Panc1 (cell line): ENCODE measurements around the gene PSTK. TPM values are rescaled to one million over a fixed set of nuclear protein-coding genes. Genes with fewer than 3 reads are reported as not detected.

Experiments
- ATAC-seq: fragments of 200-7000 bp; cut with Tn5 transposase; 2 replicates; pipeline ENCODE4 v1.9.1; 2020; ENCODE audit warnings: mild to moderate bottlenecking, moderate library complexity
- BruUV-seq: library from RNA; stranded (reverse); fragments of 400-500 nt; replicated peaks from 2 replicates; lab custom pipeline; 2021; lab: Mats Ljungman, UMichigan
- CTCF ChIA-PET: fragments of 300-600 bp; sonication (Branson Sonifier 250); formaldehyde crosslinking; loops from one replicate; lab custom pipeline; 2022; ENCODE audit warnings: antibody characterized with exemption; lab: Charles Lee
- POLR2A ChIA-PET: fragments of 300-600 bp; sonication (Branson Sonifier 250); formaldehyde crosslinking; loops from one replicate; lab custom pipeline; 2022; ENCODE audit warnings: antibody characterized with exemption; lab: Charles Lee
- DNase-seq: peaks from one replicate; pipeline ENCODE4 v3.0.0-alpha.2; 2010; ENCODE audit warnings: low read depth, low spot score
- H3K27ac ChIP-seq: 2 replicates; pipeline ENCODE4 v1.5.1; 2011; ENCODE audit warnings: mild to moderate bottlenecking, low read length, inconsistent platforms
- H3K27me3 ChIP-seq: fragments of 200-500 bp; sonication (Bioruptor generic); 2 replicates; pipeline ENCODE4 v1.6.0; 2014; ENCODE audit warnings: low read length, inconsistent platforms; ENCODE audit not compliant: control insufficient read depth, insufficient read depth
- H3K36me3 ChIP-seq: fragments of 200-500 bp; sonication (Bioruptor generic); 2 replicates; pipeline ENCODE4 v1.5.1; 2014; ENCODE audit warnings: inconsistent platforms, mild to moderate bottlenecking, low read length, moderate library complexity; ENCODE audit not compliant: control insufficient read depth, insufficient read depth
- H3K4me1 ChIP-seq: 2 replicates; pipeline ENCODE4 v1.5.1; 2011; ENCODE audit warnings: inconsistent platforms, mild to moderate bottlenecking, low read length, moderate library complexity; ENCODE audit not compliant: control insufficient read depth, insufficient read depth
- H3K4me3 ChIP-seq, 2 experiments: 2 replicates each; pipeline ENCODE4 v1.5.1; 2011 to 2012; ENCODE audit warnings: low read depth in 2 of 2, low read length in 2 of 2, mild to moderate bottlenecking in 2 of 2, inconsistent platforms in 1 of 2, moderate library complexity in 1 of 2
- H3K9me3 ChIP-seq: fragments of 200-500 bp; sonication (Bioruptor generic); 2 replicates; pipeline ENCODE4 v1.5.1; 2014; ENCODE audit warnings: low read depth, mild to moderate bottlenecking, inconsistent platforms, low read length, moderate library complexity; ENCODE audit not compliant: control insufficient read depth, insufficient read depth
- POLR2AphosphoS5 ChIP-seq: IDR thresholded peaks from 2 replicates; pipeline ENCODE4 v1.6.1; 2012; ENCODE audit warnings: mild to moderate bottlenecking, low read depth, low read length, moderate library complexity
- SIN3A ChIP-seq: IDR thresholded peaks from 2 replicates; pipeline ENCODE4 v1.6.1; 2012; ENCODE audit warnings: low read depth, mild to moderate bottlenecking, low read length, moderate library complexity, borderline replicate concordance; ENCODE audit not compliant: insufficient read depth
- TCF7L2 ChIP-seq: IDR thresholded peaks from 2 replicates; pipeline ENCODE4 v1.6.1; 2011; ENCODE audit warnings: mild to moderate bottlenecking, low read depth, low read length, inconsistent platforms
- in situ Hi-C: cut with HindIII; loops from 2 replicates; pipeline ENCODE4 v1.10.0; 2016; ENCODE audit warnings: low sequenced_read_pairs, low pct_unique_long_range_greater_than_20kb
- intact Hi-C: fragments of 100-400 bp; cut with micrococcal nuclease; formaldehyde crosslinking; loops from one replicate; pipeline ENCODE4 v1.10.0; 2022; ENCODE audit not compliant: unreplicated experiment
- total RNA-seq: library from RNA; stranded (reverse); gene quantifications from one replicate; pipeline ENCODE4 v1.2.1, GENCODE V29; 2021; ENCODE audit not compliant: unreplicated experiment
- TF ChIP-seq, protein P1 (sequence below), 2 experiments: IDR thresholded peaks; 2 replicates each; pipeline ENCODE4 v1.6.1; 2011 to 2012; ENCODE audit warnings: low read depth in 2 of 2, control low read depth in 1 of 2, low read length in 1 of 2, mild to moderate bottlenecking in 1 of 2, moderate library complexity in 1 of 2; ENCODE audit not compliant: insufficient read depth in 1 of 2
- TF ChIP-seq, protein P2 (sequence below): fragments of 450-650 bp; IDR thresholded peaks from 2 replicates; pipeline ENCODE4 v1.5.1; 2017; ENCODE audit warnings: mild to moderate bottlenecking

PSTK gene
- total RNA-seq, 1 experiment from 2014 or later, result 15.8 TPM

DNA sequence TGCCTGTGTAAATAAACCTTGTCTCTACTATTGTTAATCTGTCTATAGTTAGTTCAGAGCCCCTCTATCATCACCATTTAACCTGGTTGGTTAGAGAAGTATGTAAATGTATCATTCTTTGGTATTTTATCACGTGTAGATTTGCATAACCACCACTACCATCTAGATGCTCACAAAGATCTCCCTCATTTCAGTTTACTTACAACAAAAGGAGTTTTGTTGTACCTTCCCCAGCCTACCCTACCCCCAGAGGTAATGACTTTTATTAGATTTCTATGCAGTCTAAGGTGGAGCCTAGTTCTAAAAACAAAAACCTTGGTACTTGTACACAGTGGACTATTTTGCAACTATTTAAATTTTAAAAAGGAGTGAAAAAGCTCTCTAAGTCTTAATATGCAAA is 46.1 kb downstream of the PSTK start:
- BruUV-seq, result no TSS peak
- no peak for ATAC-seq
- H3K4me3 ChIP-seq, result no peak overlapping the region
- intact Hi-C loops, result no loop called here
- TF ChIP-seq POLR2AphosphoS5 (no peak), TCF7L2 (no peak), SIN3A (no peak)
- TF ChIP-seq, protein P1, sequence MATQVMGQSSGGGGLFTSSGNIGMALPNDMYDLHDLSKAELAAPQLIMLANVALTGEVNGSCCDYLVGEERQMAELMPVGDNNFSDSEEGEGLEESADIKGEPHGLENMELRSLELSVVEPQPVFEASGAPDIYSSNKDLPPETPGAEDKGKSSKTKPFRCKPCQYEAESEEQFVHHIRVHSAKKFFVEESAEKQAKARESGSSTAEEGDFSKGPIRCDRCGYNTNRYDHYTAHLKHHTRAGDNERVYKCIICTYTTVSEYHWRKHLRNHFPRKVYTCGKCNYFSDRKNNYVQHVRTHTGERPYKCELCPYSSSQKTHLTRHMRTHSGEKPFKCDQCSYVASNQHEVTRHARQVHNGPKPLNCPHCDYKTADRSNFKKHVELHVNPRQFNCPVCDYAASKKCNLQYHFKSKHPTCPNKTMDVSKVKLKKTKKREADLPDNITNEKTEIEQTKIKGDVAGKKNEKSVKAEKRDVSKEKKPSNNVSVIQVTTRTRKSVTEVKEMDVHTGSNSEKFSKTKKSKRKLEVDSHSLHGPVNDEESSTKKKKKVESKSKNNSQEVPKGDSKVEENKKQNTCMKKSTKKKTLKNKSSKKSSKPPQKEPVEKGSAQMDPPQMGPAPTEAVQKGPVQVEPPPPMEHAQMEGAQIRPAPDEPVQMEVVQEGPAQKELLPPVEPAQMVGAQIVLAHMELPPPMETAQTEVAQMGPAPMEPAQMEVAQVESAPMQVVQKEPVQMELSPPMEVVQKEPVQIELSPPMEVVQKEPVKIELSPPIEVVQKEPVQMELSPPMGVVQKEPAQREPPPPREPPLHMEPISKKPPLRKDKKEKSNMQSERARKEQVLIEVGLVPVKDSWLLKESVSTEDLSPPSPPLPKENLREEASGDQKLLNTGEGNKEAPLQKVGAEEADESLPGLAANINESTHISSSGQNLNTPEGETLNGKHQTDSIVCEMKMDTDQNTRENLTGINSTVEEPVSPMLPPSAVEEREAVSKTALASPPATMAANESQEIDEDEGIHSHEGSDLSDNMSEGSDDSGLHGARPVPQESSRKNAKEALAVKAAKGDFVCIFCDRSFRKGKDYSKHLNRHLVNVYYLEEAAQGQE (IDR thresholded peaks at IDR 0.05; ENCODE audit: insufficient read depth in 1 of 2, low read depth in 2 of 2, low read length in 1 of 2), result no peak
- TF ChIP-seq, protein P2, sequence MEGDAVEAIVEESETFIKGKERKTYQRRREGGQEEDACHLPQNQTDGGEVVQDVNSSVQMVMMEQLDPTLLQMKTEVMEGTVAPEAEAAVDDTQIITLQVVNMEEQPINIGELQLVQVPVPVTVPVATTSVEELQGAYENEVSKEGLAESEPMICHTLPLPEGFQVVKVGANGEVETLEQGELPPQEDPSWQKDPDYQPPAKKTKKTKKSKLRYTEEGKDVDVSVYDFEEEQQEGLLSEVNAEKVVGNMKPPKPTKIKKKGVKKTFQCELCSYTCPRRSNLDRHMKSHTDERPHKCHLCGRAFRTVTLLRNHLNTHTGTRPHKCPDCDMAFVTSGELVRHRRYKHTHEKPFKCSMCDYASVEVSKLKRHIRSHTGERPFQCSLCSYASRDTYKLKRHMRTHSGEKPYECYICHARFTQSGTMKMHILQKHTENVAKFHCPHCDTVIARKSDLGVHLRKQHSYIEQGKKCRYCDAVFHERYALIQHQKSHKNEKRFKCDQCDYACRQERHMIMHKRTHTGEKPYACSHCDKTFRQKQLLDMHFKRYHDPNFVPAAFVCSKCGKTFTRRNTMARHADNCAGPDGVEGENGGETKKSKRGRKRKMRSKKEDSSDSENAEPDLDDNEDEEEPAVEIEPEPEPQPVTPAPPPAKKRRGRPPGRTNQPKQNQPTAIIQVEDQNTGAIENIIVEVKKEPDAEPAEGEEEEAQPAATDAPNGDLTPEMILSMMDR, result no peak
- ChIA-PET POLR2A (no interaction called here), CTCF (no interaction called here)
- H3K27ac ChIP-seq, result no peak overlapping the region
- H3K36me3 ChIP-seq, result no peaks in the 10 kb centered on the region
- no peak for DNase-seq
- in situ Hi-C loops, result no loop called here
- no peaks in the 10 kb centered on the region for H3K4me1 ChIP-seq
- no peaks in the 10 kb centered on the region for H3K27me3 ChIP-seq
- no peaks in the 10 kb centered on the region for H3K9me3 ChIP-seq

DNA sequence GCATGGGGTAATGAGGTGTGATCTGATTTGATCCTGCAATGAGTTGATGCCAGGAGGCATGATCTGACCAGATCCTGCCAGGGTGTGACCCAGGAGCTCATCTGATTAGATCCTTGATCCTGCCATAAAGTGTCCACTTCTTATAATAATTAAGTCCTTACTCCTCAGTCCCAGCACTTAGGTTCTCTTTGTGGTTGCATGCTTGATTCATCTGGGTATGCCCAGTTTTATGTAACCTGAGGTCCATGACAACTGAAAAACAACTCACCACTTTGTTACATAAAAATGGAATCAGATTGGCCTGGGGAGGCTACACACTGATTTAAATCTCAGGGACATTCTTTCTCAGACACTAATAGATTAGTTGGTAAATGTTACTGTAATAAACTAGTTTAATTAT is 47.7 kb downstream of the PSTK start:
- ATAC-seq, result no peak; the same call in 1 of the 2 replicates
- CTCF ChIA-PET, result no interaction called here
- in situ Hi-C loops, result no loop called here

More for the DNA sequence above, 47.7 kb downstream of the PSTK start:
- intact Hi-C loops, result no loop called here
- Histone ChIP-seq H3K4me3 (no peak overlapping the region), H3K4me1 (no peaks in the 10 kb centered on the region), H3K9me3 (no peaks in the 10 kb centered on the region), H3K27ac (no peak overlapping the region), H3K36me3 (no peaks in the 10 kb centered on the region), H3K27me3 (no peaks in the 10 kb centered on the region)
- no peak for TF ChIP-seq POLR2AphosphoS5
- TF ChIP-seq, protein P1 (IDR thresholded peaks at IDR 0.05; ENCODE audit: insufficient read depth in 1 of 2, low read depth in 2 of 2, low read length in 1 of 2), result no peak
- no peak for TF ChIP-seq SIN3A
- no peak for TF ChIP-seq TCF7L2
- TF ChIP-seq, protein P2, result no peak
- POLR2A ChIA-PET, result no interaction called here
- no TSS peak for BruUV-seq
- DNase-seq, result no peak
